ENCODE data around the gene MSRB3. TPM values are rescaled to one million over a fixed set of nuclear protein-coding genes. Genes with fewer than 3 reads are reported as not detected.

Gene MSRB3
- total and polyA plus RNA-seq, 10 of the 15 experiments (the other 5 are each of a cell fraction or from before 2014, with no cell fraction given) = 0.07 to 2.7 (median 1.3) TPM

DNA sequence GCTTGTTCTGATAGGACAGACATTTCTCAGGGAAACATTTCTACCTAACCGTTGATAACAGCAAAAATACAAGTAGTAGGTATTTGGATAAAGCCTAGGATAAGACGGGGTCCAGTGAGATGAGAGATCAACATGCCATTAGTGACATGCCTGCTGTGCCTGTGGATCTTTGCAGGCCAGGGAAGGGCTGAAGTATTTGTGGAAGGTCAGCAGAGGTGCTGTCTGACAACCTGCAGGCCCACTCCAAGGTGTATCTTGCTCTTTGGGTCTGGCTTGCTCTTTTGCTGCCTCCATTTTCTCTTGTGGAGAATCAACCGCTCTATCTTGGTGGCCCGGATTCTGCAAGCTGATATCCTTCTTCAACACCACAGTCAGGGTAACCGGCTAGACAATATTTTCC lies 46.7 kb downstream of the MSRB3 start:
- no peak for DNase-seq (ENCODE audit: low read depth, low spot score)
- ChIA-PET POLR2A (interaction anchor here (0.6 kb wide), 1 partner anchor 267 kb away, joined by 3 read pairs; no protein-coding TSS in a partner anchor), SMC1A (ENCODE audit: uncharacterized antibody, unreplicated experiment) (no interaction called here), RAD21 (ENCODE audit: unreplicated experiment) (no interaction called here), CTCF (no interaction called here)
- H3K9ac ChIP-seq (ENCODE audit: control insufficient read depth, insufficient read depth, low read length) = no peak overlapping the region
- no peaks in the 10 kb centered on the region for H3K79me2 ChIP-seq (ENCODE audit: control insufficient read depth, insufficient read depth, low read length)
- BruUV-seq (replicated peaks) = no TSS peak
- H3K4me2 ChIP-seq (ENCODE audit: control insufficient read depth, insufficient read depth) = no peak overlapping the region
- no peak overlapping the region for H3K27ac ChIP-seq (ENCODE audit: control insufficient read depth, insufficient read depth)
- H3K9me3 ChIP-seq (replicated peaks; ENCODE audit: control insufficient read depth, insufficient read depth, low read length) = no peaks in the 10 kb centered on the region
- no peak overlapping the region for H3K4me3 ChIP-seq
- no peak overlapping the region for H2AFZ ChIP-seq (ENCODE audit: control insufficient read depth, low read depth, low read length)
- no peaks in the 10 kb centered on the region for H3K36me3 ChIP-seq (ENCODE audit: control insufficient read depth in 2 of 2, insufficient read depth in 2 of 2, low read length in 1 of 2)
- FAIRE-seq = no peak
- no peaks in the 10 kb centered on the region for H4K20me1 ChIP-seq (ENCODE audit: control insufficient read depth, insufficient read depth)
- 44% methylated on average over 5 of the region's 5 CpGs for WGBS (ENCODE audit: insufficient coverage, insufficient replicate concordance, low lambda C conversion rate, missing lambda C conversion rate)
- H3K27me3 ChIP-seq (replicated peaks in 1 of 2; ENCODE audit: control insufficient read depth in 2 of 2, insufficient read depth in 2 of 2, low read length in 1 of 2) = 0 out of 4 replicates have a peak, but pooled peaks cover 0 to 1% of the 10 kb centered on the region in 2 experiments
- intact Hi-C loops (cut with micrococcal nuclease; ENCODE audit: unreplicated experiment) = no loop called here
- H3K4me1 ChIP-seq (ENCODE audit: control insufficient read depth, insufficient read depth, low read length) = no peaks in the 10 kb centered on the region
- TF ChIP-seq FOXK2 (IDR thresholded peaks at IDR 0.05) = no peak
- no peak for TF ChIP-seq ASH2L (IDR thresholded peaks at IDR 0.05; ENCODE audit: borderline replicate concordance, low read depth)
- TF ChIP-seq CHD2 (IDR thresholded peaks at IDR 0.05; ENCODE audit: borderline replicate concordance, low read depth, low read length) = no peak
- TF ChIP-seq PAX8 (IDR thresholded peaks at IDR 0.05) = no peak
- no peak for TF ChIP-seq MXI1 (IDR thresholded peaks at IDR 0.05; ENCODE audit: low read depth, low read length)
- TF ChIP-seq POLR2A (IDR thresholded peaks at IDR 0.05; ENCODE audit: low read depth, low read length) = no peak
- TF ChIP-seq SUPT20H (IDR thresholded peaks at IDR 0.05; ENCODE audit: borderline replicate concordance, control insufficient read depth, low read depth, low read length) = no peak
- TF ChIP-seq BACH1 (IDR thresholded peaks at IDR 0.05; ENCODE audit: borderline replicate concordance) = no peak
- TF ChIP-seq, protein P1, sequence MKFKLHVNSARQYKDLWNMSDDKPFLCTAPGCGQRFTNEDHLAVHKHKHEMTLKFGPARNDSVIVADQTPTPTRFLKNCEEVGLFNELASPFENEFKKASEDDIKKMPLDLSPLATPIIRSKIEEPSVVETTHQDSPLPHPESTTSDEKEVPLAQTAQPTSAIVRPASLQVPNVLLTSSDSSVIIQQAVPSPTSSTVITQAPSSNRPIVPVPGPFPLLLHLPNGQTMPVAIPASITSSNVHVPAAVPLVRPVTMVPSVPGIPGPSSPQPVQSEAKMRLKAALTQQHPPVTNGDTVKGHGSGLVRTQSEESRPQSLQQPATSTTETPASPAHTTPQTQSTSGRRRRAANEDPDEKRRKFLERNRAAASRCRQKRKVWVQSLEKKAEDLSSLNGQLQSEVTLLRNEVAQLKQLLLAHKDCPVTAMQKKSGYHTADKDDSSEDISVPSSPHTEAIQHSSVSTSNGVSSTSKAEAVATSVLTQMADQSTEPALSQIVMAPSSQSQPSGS (IDR thresholded peaks at IDR 0.05; ENCODE audit: low read length) = no peak
- no peak for TF ChIP-seq POU2F2 (IDR thresholded peaks at IDR 0.05; ENCODE audit: borderline replicate concordance, low read depth, low read length)
- no peak for TF ChIP-seq RFX5 (IDR thresholded peaks at IDR 0.05; ENCODE audit: low read depth, low read length)
- no peak for TF ChIP-seq ZBED1 (IDR thresholded peaks at IDR 0.05; ENCODE audit: borderline replicate concordance)
- no peak for TF ChIP-seq STAT3 (IDR thresholded peaks at IDR 0.05; ENCODE audit: low read depth, low read length)
- TF ChIP-seq RB1 (IDR thresholded peaks at IDR 0.05; ENCODE audit: borderline replicate concordance) = no peak
- TF ChIP-seq CEBPB (IDR thresholded peaks at IDR 0.05; ENCODE audit: borderline replicate concordance in 1 of 2, low read depth in 2 of 2, low read length in 2 of 2) = no peak
- TF ChIP-seq NR2C2 (IDR thresholded peaks at IDR 0.05; ENCODE audit: borderline replicate concordance, control insufficient read depth, insufficient read length, low read depth) = no peak
- no peak for TF ChIP-seq CBX5 (IDR thresholded peaks at IDR 0.05; ENCODE audit: low read depth)
- TF ChIP-seq SIX5 (IDR thresholded peaks at IDR 0.05; ENCODE audit: low read depth, low read length, severe bottlenecking) = no peak
- TF ChIP-seq, protein P2, sequence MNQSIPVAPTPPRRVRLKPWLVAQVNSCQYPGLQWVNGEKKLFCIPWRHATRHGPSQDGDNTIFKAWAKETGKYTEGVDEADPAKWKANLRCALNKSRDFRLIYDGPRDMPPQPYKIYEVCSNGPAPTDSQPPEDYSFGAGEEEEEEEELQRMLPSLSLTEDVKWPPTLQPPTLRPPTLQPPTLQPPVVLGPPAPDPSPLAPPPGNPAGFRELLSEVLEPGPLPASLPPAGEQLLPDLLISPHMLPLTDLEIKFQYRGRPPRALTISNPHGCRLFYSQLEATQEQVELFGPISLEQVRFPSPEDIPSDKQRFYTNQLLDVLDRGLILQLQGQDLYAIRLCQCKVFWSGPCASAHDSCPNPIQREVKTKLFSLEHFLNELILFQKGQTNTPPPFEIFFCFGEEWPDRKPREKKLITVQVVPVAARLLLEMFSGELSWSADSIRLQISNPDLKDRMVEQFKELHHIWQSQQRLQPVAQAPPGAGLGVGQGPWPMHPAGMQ (IDR thresholded peaks at IDR 0.05; ENCODE audit: borderline replicate concordance) = no peak
- in situ Hi-C loops (cut with MboI) = no loop called here
- no peak for ATAC-seq

Data from GM12878 (cell line).